OCI-LY3 (cell line): ENCODE measurements around the gene ABCA4.
A peak's percentile ranks its signal among the peaks of the same experiment; 100 is the strongest.
"Not testable (repeated sequence)": the region's sequence is repeated elsewhere in the genome, so short reads cannot be mapped to it uniquely, and the experiment has no call there.

Experiments
- H2AFZ ChIP-seq: fragments of 200-600, 300-600 bp; shearing (Covaris generic); 2 replicates; pipeline ENCODE4 v1.6.0; 2014; ENCODE audit warnings: antibody characterized with exemption, low read depth, low read length
- H3K27ac ChIP-seq: fragments of 200-600, 300-600 bp; sonication (generic); 2 replicates; pipeline ENCODE4 v1.5.1; 2014; ENCODE audit warnings: mild to moderate bottlenecking, low read length, moderate library complexity, mixed read lengths
- H3K27me3 ChIP-seq: fragments of 200-600, 300-600 bp; sonication (generic); 2 replicates; pipeline ENCODE4 v1.6.1; 2014; ENCODE audit warnings: low read depth, low read length, mixed read lengths
- H3K36me3 ChIP-seq: fragments of 200-600, 300-600 bp; sonication (generic); replicated peaks from 2 replicates; pipeline ENCODE3; 2014; ENCODE audit warnings: low read depth, low read length, mixed read lengths
- H3K4me1 ChIP-seq: fragments of 300-600, 200-600 bp; sonication (generic); 2 replicates; pipeline ENCODE4 v1.6.1; 2014; ENCODE audit warnings: low read length, mixed read lengths
- H3K4me2 ChIP-seq: fragments of 200-600, 300-600 bp; sonication (generic); 2 replicates; pipeline ENCODE4 v1.6.1; 2014; ENCODE audit warnings: low read length, mixed read lengths
- H3K4me3 ChIP-seq: fragments of 300-600, 200-600 bp; sonication (generic); 2 replicates; pipeline ENCODE4 v1.5.1; 2014; ENCODE audit warnings: antibody characterized with exemption, mild to moderate bottlenecking, low read length, moderate library complexity
- H3K79me2 ChIP-seq: fragments of 300-600, 200-600 bp; shearing (Covaris generic); 2 replicates; pipeline ENCODE4 v1.6.1; 2014; ENCODE audit warnings: mild to moderate bottlenecking, low read length, mixed read lengths
- H3K9ac ChIP-seq: fragments of 300-600, 200-600 bp; shearing (Covaris generic); 2 replicates; pipeline ENCODE4 v1.6.0; 2014; ENCODE audit warnings: mild to moderate bottlenecking, low read length, moderate library complexity
- H3K9me3 ChIP-seq: fragments of 200-600, 300-600 bp; shearing (Covaris generic); 2 replicates; pipeline ENCODE4 v1.6.1; 2014; ENCODE audit warnings: low read length, mixed read lengths; ENCODE audit not compliant: insufficient read depth
- H4K20me1 ChIP-seq: fragments of 200-600, 300-600 bp; sonication (generic); 2 replicates; pipeline ENCODE4 v1.6.1; 2016; ENCODE audit warnings: low read length, mixed read lengths; ENCODE audit not compliant: insufficient read depth
- CTCF ChIP-seq: fragments of 200-600, 300-600 bp; sonication (generic); IDR thresholded peaks from 2 replicates; pipeline ENCODE4 v1.5.1; 2014; ENCODE audit warnings: antibody characterized with exemption, low read length, low read depth
- EZH2phosphoT487 ChIP-seq: fragments of 200-600 bp; shearing (Covaris generic); IDR thresholded peaks from 2 replicates; pipeline ENCODE4 v1.6.1; 2018; ENCODE audit warnings: antibody characterized with exemption, mixed run types, low read depth

ABCA4 gene

DNA sequence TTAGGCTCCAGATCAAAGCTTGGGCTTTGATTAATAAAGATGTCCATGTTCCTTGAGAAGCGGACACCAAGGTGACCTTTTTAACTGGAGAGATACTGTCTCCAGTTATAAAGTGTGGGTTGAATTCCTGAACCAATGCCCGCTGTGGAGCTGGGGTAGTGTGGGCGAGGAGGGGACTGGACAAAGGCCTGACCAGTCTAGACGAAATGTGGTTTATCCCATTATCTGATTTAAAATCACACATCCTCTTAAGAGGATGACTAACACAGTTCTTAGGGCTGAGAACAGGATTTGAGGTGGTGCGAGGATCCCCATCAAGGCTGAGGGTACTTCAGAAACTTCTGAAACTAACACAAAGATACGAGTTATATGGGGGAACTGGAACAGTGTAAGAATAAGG is 127.2 kb downstream of the ABCA4 start:
- Histone ChIP-seq H3K9me3 (no peaks in the 10 kb centered on the region), H2AFZ (no peak overlapping the region), H3K9ac (no peak overlapping the region), H3K27me3 (peaks cover 3% of the 10 kb centered on the region; the same call in 1 of the 2 replicates), H3K4me1 (peaks cover 5% of the 10 kb centered on the region; the same call in 1 of the 2 replicates), H4K20me1 (no peaks in the 10 kb centered on the region), H3K4me2 (no peak overlapping the region), H3K79me2 (no peaks in the 10 kb centered on the region), H3K4me3 (no peak overlapping the region), H3K36me3 (no peaks in the 10 kb centered on the region), H3K27ac (no peak overlapping the region)
- TF ChIP-seq EZH2phosphoT487 (no peak), CTCF (no peak)

DNA sequence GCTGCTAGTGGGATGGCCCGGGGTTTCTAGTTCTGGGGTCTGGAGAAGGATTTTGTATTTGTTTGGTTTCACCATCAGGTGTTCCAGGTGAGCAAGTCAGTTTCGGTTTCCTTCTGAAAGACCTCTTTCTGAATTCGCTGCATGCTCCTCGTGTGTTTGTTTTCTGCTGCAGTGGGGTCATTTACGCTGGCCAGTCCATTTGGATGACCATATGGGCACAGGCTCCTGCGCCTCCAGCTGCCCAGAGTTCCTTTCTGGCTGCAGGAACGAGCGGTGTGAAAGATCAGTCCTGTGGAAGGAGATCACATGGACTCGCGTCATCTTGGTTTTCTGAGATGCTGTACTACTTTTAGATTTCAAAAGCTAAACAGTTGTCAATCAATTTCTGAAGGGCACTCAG is 128.0 kb downstream of the ABCA4 start:
- no peak for TF ChIP-seq EZH2phosphoT487
- TF ChIP-seq CTCF, result no peak
- H2AFZ ChIP-seq, result peak overlapping the region; percentile 39; the same call in 1 of the 2 replicates
- H3K79me2 ChIP-seq, result no peaks in the 10 kb centered on the region
- peak overlapping the region; percentile 69 for H3K4me3 ChIP-seq
- peaks cover 5% of the 10 kb centered on the region; the same call in 1 of the 2 replicates for H3K4me1 ChIP-seq
- no peak overlapping the region for H3K9ac ChIP-seq
- H3K4me2 ChIP-seq, result peak overlapping the region; percentile 75
- H4K20me1 ChIP-seq, result no peaks in the 10 kb centered on the region
- no peak overlapping the region for H3K27ac ChIP-seq
- H3K27me3 ChIP-seq, result peaks cover 3% of the 10 kb centered on the region; the same call in 1 of the 2 replicates
- no peaks in the 10 kb centered on the region for H3K9me3 ChIP-seq
- H3K36me3 ChIP-seq, result no peaks in the 10 kb centered on the region

DNA sequence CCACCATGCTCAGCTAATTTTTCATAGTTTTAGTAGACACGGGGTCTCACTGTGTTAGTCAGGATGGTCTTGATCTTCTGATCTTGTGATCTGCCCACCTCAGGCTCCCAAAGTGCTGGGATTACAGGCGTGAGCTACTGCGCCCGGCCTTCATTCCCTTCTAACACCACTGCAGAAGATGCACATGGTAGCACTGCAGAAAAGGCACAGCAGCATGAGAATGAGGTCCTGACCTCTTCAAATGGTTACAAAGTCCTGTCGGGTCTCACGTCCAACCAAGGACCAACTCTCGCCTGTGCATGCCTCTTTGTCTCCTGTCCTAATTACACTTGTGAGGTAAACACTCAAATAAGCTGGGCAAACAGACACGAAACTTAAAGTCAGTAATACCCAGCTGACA is 128.8 kb downstream of the ABCA4 start:
- Histone ChIP-seq H3K4me3 (no peak overlapping the region), H3K4me2 (peak overlapping the region; percentile 75), H3K36me3 (no peaks in the 10 kb centered on the region), H3K9ac (no peak overlapping the region), H4K20me1 (no peaks in the 10 kb centered on the region), H2AFZ (no peak overlapping the region), H3K27me3 (peaks cover 3% of the 10 kb centered on the region; the same call in 1 of the 2 replicates), H3K79me2 (no peaks in the 10 kb centered on the region), H3K4me1 (peaks cover 5% of the 10 kb centered on the region; the same call in 1 of the 2 replicates), H3K9me3 (no peaks in the 10 kb centered on the region), H3K27ac (no peak overlapping the region)
- TF ChIP-seq CTCF (no peak), EZH2phosphoT487 (no peak)

DNA sequence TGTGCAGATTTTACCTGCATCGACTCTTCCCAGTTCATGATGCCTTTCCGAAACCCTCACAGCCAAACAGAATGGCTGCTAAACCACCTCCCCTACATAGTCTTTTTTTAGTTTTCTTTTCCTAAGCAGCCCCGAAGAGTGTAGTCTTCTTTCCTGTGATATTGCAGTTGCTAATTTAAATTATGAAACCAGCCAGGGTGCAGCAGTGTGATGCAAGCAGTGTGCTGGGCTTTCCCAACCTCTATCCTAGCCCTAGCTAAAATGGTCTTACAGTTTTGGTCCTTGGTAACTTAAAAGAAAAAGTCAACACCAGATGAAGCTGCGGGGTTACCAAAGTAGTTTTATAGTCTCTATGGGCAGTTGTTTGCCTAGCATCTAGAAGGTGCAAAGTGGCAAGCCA is 129.7 kb downstream of the ABCA4 start:
- H3K4me1 ChIP-seq, result peaks cover 5% of the 10 kb centered on the region; the same call in 1 of the 2 replicates
- H3K79me2 ChIP-seq, result no peaks in the 10 kb centered on the region
- H3K9me3 ChIP-seq, result no peaks in the 10 kb centered on the region
- H2AFZ ChIP-seq, result no peak overlapping the region
- H4K20me1 ChIP-seq, result no peaks in the 10 kb centered on the region
- H3K4me3 ChIP-seq, result no peak overlapping the region
- H3K27me3 ChIP-seq, result peaks cover 6% of the 10 kb centered on the region; the same call in 1 of the 2 replicates
- H3K9ac ChIP-seq, result no peak overlapping the region
- no peak for TF ChIP-seq EZH2phosphoT487
- TF ChIP-seq CTCF, result no peak
- H3K36me3 ChIP-seq, result no peaks in the 10 kb centered on the region
- no peak overlapping the region for H3K4me2 ChIP-seq
- H3K27ac ChIP-seq, result no peak overlapping the region

DNA sequence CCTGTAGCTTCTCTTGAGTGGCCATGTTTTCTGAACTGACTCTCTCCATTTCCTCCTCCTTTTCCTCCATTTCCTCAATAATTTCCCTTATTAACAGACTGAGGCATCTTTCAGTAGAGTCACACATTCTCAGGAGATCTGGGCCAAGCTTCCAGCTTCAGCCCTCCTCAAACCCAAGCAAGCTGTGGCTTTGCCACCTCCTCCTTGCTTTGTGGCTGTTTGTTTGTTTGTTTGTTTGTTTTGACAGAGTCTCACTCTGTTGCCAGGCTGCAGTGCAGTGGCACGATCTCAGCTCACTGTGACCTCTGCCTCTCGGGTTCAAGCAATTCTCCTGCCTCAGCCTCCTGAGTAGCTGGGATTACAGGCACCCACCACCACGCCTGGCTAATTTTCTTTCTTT is 130.5 kb downstream of the ABCA4 start:
- not testable (repeated sequence) for H3K79me2 ChIP-seq, H3K9ac ChIP-seq, H2AFZ ChIP-seq, H3K4me3 ChIP-seq, H3K9me3 ChIP-seq, H3K4me1 ChIP-seq, H3K4me2 ChIP-seq, H3K36me3 ChIP-seq, H3K27me3 ChIP-seq, H3K27ac ChIP-seq, H4K20me1 ChIP-seq
